ENCODE measurements around the gene BNC2. TPM values are rescaled to one million over a fixed set of nuclear protein-coding genes. Genes with fewer than 3 reads are reported as not detected.

Gene BNC2
- total RNA-seq, 4 donors from 2014 or later: 90.2 to 130 (median 100.0) TPM

DNA sequence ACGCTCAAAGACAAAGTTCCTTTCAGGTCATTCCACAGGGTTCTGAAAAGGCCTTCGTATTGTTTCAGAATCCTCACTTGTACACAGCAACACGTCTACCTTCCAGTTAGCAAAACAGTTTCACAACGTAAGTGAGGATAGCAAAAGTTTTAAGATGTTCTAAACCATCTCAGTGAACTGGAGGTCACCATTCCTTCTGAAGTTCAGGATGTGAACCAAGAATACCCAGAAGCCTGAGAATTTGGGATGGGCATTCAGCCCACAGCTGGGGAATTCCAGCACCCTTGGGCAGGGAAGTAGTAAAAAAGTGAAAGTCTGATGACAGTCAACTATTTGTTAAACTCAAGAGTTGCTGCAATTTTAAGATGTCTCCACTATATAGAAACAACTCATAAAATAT is 224.5 kb downstream of the BNC2 start:
- no peak for ATAC-seq
- H3K36me3 ChIP-seq: no peaks in the 10 kb centered on the region
- WGBS, 2 donors (ENCODE audit: low coverage in 1 of 2): 51 to 89% methylated on average over 4 of the region's 4 CpGs
- H3K27me3 ChIP-seq: no peaks in the 10 kb centered on the region
- H3K27ac ChIP-seq: no peak overlapping the region
- H3K9me3 ChIP-seq: no peaks in the 10 kb centered on the region
- TF ChIP-seq EP300 (IDR thresholded peaks at IDR 0.05) (no peak), POLR2A (IDR thresholded peaks at IDR 0.05) (no peak), POLR2AphosphoS5 (IDR thresholded peaks at IDR 0.05) (no peak)
- TF ChIP-seq, protein P1, sequence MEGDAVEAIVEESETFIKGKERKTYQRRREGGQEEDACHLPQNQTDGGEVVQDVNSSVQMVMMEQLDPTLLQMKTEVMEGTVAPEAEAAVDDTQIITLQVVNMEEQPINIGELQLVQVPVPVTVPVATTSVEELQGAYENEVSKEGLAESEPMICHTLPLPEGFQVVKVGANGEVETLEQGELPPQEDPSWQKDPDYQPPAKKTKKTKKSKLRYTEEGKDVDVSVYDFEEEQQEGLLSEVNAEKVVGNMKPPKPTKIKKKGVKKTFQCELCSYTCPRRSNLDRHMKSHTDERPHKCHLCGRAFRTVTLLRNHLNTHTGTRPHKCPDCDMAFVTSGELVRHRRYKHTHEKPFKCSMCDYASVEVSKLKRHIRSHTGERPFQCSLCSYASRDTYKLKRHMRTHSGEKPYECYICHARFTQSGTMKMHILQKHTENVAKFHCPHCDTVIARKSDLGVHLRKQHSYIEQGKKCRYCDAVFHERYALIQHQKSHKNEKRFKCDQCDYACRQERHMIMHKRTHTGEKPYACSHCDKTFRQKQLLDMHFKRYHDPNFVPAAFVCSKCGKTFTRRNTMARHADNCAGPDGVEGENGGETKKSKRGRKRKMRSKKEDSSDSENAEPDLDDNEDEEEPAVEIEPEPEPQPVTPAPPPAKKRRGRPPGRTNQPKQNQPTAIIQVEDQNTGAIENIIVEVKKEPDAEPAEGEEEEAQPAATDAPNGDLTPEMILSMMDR (IDR thresholded peaks at IDR 0.05): no peak
- peaks cover 0 to 29% (median 0%) of the 10 kb centered on the region in 3 donors for H3K4me1 ChIP-seq
- no peak overlapping the region for H3K4me3 ChIP-seq

DNA sequence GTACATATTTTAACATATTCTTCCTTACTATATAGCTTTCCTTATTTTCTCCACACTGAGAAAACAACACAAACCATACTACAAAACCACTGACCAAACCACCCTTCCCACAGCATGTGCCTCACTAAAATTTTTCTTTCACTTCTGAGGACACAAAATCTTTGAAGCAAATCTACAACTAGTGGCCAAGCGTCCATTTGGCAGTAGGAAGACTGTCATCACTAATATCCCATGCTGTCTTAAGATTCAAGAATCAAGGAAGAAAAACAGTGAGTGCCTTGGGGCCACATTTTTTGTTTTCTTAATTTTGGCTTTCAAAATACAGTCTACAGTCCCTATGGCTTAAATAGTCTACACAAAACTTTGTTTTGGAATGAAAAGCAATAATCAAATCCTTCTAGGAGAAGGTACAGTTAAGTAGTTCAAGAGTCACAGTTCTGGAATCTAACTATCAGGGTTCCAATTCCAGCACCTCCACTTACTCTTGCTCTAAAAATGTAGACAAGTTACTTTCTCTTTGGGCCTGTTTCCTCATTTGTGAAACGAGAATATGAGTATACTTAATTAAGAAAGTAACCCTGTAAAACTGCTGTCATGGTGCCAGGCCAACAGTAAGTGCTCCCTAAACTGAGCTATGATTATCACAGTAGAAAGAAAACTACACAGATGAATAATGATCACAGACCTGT is 227.9 kb downstream of the BNC2 start:
- Histone ChIP-seq H3K9me3 (no peaks in the 10 kb centered on the region), H3K27me3 (no peaks in the 10 kb centered on the region), H3K36me3 (no peaks in the 10 kb centered on the region), H3K4me3 (no peak overlapping the region), H3K4me1 (peaks cover 0 to 38% (median 1%) of the 10 kb centered on the region in 3 donors), H3K27ac (no peak overlapping the region)
- 40 to 46% methylated on average over 1 to 2 of the region's 2 CpGs for WGBS, 2 donors (ENCODE audit: low coverage in 1 of 2)
- no peak for TF ChIP-seq EP300 (IDR thresholded peaks at IDR 0.05)
- no peak for TF ChIP-seq POLR2AphosphoS5 (IDR thresholded peaks at IDR 0.05)
- TF ChIP-seq POLR2A (IDR thresholded peaks at IDR 0.05): no peak
- TF ChIP-seq, protein P1 (IDR thresholded peaks at IDR 0.05): no peak
- no peak for ATAC-seq

DNA sequence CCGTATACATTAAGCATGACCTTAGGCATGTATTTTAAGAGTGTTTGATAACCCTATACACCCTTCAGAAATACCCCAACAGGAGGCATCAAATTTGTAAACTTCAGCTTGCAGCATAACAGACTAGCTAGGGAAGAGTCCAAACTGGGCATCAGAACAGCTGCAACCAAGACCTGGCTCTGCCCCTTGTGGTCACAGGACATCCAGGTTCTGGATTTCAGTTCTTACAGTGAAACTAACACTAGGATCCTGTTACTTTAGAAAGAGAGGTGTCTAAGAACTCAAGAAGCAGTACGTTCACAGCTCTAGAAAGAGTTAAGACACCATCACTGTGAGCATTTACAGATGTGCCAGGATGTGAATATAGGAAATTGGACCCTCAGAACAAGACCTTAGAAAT is 229.8 kb downstream of the BNC2 start:
- WGBS, 2 donors (ENCODE audit: low coverage in 1 of 2): 87 to 94% methylated on average over 2 of the region's 2 CpGs
- H3K4me1 ChIP-seq: peaks cover 0 to 45% (median 4%) of the 10 kb centered on the region in 3 donors
- no peak overlapping the region for H3K27ac ChIP-seq
- no peak for ATAC-seq
- no peak for TF ChIP-seq POLR2AphosphoS5 (IDR thresholded peaks at IDR 0.05)
- TF ChIP-seq, protein P1 (IDR thresholded peaks at IDR 0.05): peak in 1 of 4 experiments; percentile 21
- no peak for TF ChIP-seq POLR2A (IDR thresholded peaks at IDR 0.05)
- no peak for TF ChIP-seq EP300 (IDR thresholded peaks at IDR 0.05)
- H3K4me3 ChIP-seq: no peak overlapping the region
- H3K9me3 ChIP-seq: no peaks in the 10 kb centered on the region
- no peaks in the 10 kb centered on the region for H3K36me3 ChIP-seq
- H3K27me3 ChIP-seq: no peaks in the 10 kb centered on the region

DNA sequence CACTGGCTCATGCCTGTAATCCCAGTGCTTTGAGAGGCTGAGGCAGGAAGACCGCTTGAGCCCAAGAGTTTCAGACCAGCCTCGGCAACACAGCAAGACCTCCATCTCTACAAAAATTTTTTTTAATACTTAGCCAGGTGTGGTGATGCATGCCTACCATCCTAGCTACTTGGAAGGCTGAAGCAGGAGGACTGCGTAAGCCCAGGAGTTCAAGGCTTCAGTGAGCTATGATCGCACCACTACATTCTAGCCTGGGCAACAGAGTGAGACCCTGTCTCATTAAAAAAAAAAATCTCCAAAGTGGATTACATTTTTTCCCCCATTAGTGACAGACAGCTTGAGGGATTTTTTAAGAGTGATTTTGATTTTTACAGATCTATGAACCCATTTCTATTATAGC is 230.8 kb downstream of the BNC2 start:
- TF ChIP-seq EP300 (IDR thresholded peaks at IDR 0.05): no peak
- TF ChIP-seq, protein P1 (IDR thresholded peaks at IDR 0.05): no peak
- Histone ChIP-seq H3K27me3 (no peaks in the 10 kb centered on the region), H3K4me1 (peaks cover 0 to 48% (median 4%) of the 10 kb centered on the region in 3 donors), H3K9me3 (no peaks in the 10 kb centered on the region), H3K36me3 (no peaks in the 10 kb centered on the region), H3K4me3 (no peak overlapping the region), H3K27ac (no peak overlapping the region)
- WGBS, 2 donors (ENCODE audit: low coverage in 1 of 2): 95 to 97% methylated on average over 4 of the region's 4 CpGs
- ATAC-seq: no peak

DNA sequence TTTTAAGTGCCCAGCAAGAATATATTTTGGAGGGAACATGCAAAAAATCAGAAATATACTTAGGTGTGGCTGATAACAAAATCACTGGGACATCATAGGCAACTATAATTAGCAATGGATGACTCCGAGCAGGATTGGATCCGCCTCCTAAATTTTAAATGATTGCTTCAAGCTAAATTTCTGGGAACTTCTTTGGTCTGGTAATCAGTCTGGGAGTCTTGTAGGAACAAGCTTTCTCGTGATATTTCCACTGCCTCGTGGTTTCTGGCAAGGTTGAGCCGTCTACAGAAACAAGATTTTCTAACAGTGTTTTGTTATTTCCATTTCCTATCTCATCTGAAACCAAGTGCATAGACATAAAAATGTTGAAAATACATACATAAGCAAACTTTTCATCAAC is 232.6 kb downstream of the BNC2 start:
- H3K36me3 ChIP-seq: no peaks in the 10 kb centered on the region
- no peaks in the 10 kb centered on the region for H3K27me3 ChIP-seq
- 36 to 61% methylated on average over 5 of the region's 5 CpGs for WGBS, 2 donors (ENCODE audit: low coverage in 1 of 2)
- H3K4me1 ChIP-seq: peaks cover 0 to 47% (median 4%) of the 10 kb centered on the region in 3 donors
- no peak for ATAC-seq
- no peaks in the 10 kb centered on the region for H3K9me3 ChIP-seq
- TF ChIP-seq POLR2AphosphoS5 (IDR thresholded peaks at IDR 0.05) (no peak), EP300 (IDR thresholded peaks at IDR 0.05) (no peak), POLR2A (IDR thresholded peaks at IDR 0.05) (no peak)
- TF ChIP-seq, protein P1 (IDR thresholded peaks at IDR 0.05): no peak
- H3K27ac ChIP-seq: no peak overlapping the region
- H3K4me3 ChIP-seq: no peak overlapping the region
